ENCODE results near the gene TCP11L1.
"Not testable (repeated sequence)": the region's sequence is repeated elsewhere in the genome, so short reads cannot be mapped to it uniquely, and the experiment has no call there.

- TF ChIP-seq, protein P1, sequence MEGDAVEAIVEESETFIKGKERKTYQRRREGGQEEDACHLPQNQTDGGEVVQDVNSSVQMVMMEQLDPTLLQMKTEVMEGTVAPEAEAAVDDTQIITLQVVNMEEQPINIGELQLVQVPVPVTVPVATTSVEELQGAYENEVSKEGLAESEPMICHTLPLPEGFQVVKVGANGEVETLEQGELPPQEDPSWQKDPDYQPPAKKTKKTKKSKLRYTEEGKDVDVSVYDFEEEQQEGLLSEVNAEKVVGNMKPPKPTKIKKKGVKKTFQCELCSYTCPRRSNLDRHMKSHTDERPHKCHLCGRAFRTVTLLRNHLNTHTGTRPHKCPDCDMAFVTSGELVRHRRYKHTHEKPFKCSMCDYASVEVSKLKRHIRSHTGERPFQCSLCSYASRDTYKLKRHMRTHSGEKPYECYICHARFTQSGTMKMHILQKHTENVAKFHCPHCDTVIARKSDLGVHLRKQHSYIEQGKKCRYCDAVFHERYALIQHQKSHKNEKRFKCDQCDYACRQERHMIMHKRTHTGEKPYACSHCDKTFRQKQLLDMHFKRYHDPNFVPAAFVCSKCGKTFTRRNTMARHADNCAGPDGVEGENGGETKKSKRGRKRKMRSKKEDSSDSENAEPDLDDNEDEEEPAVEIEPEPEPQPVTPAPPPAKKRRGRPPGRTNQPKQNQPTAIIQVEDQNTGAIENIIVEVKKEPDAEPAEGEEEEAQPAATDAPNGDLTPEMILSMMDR (IDR thresholded peaks at IDR 0.05) = not testable (repeated sequence)
- TF ChIP-seq POLR2A (IDR thresholded peaks at IDR 0.05) = not testable (repeated sequence)
Measured at GRCh38 chr11:33048701-33049100, 9.3 kb downstream of the TCP11L1 start.
